Fibroblast of skin of right biceps (primary cell): ENCODE results near the gene RGMA.
"Not testable (repeated sequence)": the region's sequence is repeated elsewhere in the genome, so short reads cannot be mapped to it uniquely, and the experiment has no call there.

ENCODE experiments used
- DNase-seq: peaks from one replicate; pipeline ENCODE4 v3.0.0-alpha.2; 2013

The RGMA gene

GRCh38 chr15:93031557-93032384 is 57.2 kb downstream of the RGMA start:
- DNase-seq = not testable (repeated sequence)

- DNase-seq = no peak
Observed at GRCh38 chr15:93031103-93031464, 57.9 kb downstream of the RGMA start.

- DNase-seq = peak; percentile 59
Observed at GRCh38 chr15:93030430-93031102, 58.4 kb downstream of the RGMA start.

DNA sequence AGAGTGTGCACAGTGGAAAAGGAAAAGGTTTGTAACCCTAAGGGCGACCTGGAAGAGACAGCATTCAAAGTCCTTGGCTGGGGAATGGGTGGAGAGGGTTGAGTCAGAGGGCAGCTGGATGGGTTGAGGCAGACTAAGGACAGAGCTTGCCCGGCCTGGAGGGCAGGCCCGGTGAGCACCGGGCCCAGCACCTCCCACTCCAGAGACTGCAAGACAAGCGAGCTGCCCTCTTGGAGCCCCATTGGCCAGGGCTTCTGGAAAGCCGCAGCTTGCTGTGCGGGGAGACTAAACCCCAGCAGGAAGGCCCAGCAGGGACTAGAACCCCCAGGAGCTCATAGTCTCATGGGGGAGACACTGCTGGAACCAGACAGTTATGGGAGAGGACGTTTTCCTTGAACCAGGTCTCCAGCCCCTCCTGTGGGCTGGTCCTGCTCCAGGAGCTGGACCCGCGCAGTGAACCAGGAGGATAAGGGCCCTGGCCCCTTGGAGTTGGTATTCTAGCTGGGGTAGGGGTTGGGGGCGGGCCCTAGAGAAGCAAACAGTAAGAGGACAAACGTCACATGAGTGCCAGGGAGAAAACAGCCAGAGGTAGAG is 59.1 kb downstream of the RGMA start:
- no peak for DNase-seq

DNA sequence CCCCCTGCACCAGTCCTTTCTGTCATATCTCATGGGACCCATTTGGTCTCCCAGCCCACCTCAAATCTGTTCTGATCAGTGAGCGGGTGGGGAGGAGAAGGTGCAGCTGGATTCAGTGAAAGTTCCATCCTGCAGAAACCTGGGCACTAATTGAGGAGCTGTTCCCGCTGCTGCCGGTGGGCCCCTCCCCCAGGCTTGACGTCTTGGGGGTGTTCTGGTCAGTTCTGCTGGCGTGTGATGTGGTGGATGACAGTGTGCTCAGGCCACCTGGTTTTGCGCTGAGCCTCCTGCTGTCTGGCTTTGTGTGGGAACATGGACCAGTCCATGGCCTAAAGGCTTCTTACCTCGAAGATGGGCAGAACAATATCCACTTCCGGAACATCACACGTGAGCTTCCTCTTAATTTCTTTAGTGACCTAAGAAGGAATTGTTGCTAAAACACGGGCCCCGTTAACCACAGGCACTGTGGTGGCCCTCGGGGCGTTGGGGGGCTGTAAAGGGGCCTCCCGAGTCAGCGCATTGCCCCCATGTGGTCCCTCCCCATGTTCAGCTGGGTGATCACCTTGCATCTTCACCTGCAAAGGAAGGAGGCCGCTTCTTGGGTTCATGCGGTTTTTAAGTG is 59.7 kb downstream of the RGMA start:
- no peak for DNase-seq

DNA sequence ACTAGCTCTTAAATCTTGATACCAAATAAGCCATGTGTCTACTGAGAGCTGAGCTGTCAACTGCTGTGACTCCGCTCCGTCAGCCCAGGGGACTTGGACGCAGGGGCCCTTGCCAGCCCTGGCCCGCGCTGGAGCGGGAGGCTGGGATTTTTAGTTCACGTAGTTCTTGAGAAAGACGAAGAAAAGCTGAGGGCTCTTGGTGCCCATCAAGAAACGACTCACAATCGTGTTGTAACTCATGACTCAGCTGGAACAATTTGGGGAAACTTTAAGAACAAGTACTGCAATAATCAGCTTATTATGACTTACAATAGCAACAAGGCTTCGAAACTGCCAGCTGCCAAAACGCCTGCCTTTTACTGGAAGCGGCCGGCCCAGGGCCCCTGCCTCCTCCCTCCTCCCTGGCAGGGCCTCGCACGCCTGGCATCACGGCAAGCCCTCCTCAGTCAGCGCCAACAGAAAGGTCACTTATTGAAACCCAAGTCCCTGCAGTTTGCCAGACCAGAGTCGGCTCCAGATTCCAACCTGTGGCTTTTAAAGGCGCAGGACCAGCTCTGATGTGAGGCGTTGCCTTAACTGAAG is 60.3 kb downstream of the RGMA start:
- DNase-seq = peak; percentile 78

DNA sequence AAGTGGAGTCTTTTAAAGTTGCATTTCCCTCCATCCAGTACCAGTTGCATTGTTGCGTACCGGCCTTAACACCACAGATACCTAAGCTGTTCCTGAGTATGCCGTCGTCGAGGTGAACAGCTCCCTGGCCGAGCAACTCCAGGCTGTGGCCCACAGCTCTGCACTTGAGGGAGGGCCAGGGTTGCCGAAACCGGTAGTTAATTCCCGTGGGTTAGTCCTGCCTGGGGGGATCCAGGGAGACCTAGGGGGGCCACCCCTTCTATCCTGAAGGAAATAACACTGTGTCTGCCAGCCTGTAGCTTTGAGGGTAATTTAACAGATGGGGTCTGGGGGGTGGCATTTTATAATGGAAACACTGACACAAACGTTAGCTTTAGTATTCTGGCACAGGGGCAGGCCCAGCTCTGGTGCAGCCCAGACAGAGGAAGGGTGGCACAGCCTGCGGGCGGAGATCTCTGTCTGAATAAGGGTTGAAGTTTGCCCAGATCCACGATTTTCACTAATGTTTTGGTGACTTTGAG is 60.8 kb downstream of the RGMA start:
- DNase-seq = no peak

DNA sequence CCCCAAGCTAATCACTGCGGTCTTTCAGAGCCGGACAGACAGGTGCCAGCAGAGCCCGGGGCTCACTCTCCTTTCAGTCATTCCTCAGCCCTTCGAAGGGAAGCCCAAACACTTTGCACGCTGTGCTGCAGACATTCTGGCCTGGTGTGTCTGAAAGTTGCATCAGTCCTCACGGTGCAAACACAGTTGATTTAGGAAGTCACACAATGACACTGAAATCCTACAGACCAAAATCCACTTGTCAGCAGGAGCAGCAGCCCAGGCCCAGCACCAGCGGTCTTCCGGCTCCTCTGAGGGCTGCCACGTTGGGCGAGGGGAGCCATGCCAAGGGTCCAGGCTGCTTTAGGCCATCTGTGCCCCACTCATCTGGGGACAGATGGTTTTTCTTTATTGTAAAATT is 61.6 kb downstream of the RGMA start:
- no peak for DNase-seq

DNA sequence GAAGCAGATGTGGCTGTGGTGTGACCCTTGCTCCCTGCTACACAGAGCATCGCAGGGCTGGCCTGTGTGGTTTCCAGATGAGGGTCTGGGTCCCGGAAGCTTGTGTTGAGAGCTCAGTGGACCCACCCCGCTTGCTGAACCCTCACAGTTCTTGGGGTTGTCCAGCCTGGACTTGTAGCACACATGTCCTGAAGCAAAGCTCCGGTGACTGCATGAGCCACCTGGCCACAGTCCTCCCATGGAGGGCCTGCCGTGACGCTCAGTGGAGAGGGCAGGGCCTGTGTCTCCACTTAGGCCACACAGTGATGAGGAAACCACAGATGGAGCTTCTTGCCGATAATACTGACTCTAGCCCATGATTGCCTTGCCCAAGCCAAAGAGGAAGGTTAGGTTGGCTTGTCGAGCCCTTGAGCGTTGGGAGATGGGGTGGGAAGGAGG is 62.6 kb downstream of the RGMA start:
- DNase-seq = no peak

- DNase-seq = no peak
Observed at GRCh38 chr15:93025625-93025982, 63.4 kb downstream of the RGMA start.

DNA sequence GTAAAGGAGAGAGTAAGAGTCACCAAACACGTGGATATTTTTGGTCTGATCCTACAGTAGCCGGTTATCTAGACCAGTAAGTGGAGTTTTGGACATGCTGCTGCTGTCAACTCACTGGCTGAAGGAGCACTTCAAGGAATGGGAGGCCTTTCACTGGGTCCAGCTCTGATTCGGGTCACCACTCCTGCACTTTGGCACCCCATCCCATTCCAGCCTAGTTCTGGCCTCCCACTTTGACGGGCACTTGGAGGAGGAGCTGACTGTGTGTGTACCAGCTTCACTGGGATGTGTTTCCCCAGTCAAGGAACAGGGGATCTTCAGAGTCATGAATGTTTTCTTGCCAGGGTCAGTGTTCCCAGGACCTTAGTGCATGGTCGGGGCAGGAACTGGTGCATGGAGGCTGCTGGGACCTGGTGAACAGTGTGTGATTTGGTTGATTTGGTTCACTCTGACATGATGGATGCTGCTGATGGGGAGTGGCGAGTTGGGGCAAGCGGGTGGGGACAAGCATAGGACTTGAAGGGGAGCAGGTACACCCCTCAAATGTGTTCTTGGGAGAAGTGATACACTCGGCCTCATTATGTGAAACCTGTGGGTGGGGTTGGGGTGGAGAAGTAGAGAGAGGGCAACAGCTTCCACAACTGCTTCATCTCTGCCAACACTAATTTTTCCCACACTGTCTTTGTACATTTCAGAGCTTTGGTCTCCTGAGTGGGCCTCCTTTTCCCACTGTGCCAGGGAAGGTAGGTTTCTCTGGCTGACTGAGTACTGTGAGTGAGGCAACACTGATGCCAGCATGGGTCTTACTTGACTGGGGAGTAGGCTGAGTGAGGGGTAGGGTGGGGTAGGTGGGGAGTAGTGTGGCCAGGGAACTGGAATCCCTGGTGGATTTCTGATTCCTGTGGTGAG is 64.0 kb downstream of the RGMA start:
- DNase-seq = no peak

DNA sequence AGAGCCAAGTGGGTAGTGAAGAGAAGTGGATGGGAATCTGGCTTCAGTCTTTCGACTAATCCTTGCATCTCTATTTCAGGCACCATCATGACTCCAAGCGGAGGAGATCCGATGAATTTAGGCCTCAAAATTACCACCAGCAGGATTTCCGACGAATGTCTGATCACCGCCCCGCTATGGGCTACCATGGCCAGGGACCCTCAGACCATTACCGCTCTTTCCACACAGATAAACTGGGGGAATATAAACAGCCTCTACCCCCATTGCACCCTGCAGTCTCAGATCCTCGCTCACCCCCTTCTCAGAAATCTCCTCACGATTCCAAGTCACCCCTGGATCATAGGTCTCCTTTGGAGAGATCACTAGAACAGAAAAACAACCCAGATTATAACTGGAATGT is 64.7 kb downstream of the RGMA start:
- no peak for DNase-seq

DNA sequence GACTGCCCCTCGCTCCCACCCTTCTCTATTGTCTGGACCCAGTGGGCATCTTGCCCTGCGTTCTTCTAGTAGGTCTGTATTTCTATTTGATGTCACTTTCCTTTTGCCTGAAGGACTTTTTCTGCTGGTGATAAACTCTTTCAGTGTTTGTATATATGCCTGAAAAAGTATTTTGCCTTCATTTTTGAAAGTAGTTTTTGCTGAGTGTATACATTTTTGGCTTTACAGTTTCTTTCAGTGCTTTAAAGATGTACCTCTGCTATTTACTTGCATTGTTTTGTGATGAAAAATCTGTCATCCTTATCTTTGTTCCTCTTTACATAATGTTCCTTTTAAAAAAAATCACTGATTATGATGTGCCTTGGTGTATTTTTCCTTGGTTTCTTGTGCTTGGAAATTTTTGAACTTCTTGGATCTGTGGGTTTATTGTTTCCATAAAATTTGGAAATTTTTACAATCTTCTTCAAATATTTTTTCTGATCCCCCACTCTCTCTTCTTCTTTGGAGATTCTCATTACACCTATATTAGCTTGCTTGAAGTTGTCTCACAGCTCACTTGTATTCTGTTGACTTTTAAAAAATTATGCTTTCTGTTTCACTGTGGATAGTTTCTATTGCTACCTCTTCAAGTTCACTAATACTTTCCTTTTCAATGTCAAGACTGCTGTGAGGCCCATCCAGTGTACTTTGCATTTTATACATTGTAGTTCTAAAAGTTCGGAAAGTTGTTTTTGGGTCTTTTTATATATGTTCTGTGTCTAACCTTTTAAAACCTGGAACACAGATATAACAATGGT is 67.8 kb downstream of the RGMA start:
- no peak for DNase-seq

DNA sequence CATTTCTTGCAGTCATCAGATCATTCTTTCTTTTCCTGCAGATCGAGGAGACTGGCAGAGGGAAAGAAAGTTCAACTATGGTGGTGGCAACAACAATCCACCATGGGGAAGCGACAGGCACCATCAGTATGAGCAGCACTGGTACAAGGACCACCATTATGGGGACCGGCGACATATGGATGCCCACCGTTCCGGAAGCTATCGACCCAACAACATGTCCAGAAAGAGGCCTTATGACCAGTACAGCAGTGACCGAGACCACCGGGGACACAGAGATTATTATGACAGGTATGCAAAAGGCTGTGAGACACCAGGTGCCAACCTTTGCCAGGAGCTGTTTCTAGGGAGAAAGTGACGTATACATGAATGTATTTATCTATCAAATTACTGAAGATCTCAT is 69.0 kb downstream of the RGMA start:
- DNase-seq = no peak

- no peak for DNase-seq
Observed at GRCh38 chr15:93019090-93019489, 69.9 kb downstream of the RGMA start.

DNA sequence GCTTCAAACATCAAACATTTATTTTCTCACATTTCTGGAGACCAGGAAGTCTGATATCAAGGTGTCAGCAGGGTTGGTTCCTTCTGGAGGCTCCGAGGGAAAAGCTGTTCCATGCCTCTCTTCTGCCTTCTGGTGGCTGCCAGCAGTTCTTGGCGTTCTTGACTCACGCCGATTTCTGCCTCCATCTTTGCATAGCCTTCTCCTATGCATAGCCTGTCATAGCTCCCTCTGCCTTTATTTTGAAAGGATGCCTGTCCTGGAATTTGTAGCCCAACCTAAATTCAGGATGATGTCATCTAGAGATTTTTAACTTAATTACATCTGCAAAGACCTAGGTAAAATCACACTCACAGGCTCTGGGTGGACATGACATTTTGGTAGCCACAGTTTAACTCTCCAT is 70.4 kb downstream of the RGMA start:
- DNase-seq = peak; percentile 37

DNA sequence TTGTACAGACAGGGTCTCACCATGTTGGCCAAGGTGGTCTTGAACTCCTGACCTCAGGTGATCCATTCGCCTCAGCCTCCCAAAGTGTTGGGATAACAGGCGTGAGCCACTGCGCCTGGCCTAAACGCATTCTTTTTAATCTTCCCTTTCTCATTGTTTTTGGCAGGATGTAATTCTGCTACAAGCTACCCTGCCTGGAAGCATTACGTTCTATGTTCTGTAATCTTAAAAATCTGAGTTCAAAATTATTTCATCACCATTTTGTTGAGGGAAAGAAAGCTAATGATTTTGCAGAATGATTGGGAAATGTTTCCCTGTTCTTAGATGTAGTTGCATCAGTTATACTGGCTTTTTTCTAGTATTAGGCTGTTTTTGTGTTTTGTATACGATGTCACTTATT is 71.5 kb downstream of the RGMA start:
- DNase-seq = no peak

- DNase-seq = no peak
Observed at GRCh38 chr15:93012786-93013185, 76.2 kb downstream of the RGMA start.

- DNase-seq = no peak
Observed at GRCh38 chr15:93007994-93008393, 81.0 kb downstream of the RGMA start.

- no peak for DNase-seq
Observed at GRCh38 chr15:93005133-93005532, 83.9 kb downstream of the RGMA start.

DNA sequence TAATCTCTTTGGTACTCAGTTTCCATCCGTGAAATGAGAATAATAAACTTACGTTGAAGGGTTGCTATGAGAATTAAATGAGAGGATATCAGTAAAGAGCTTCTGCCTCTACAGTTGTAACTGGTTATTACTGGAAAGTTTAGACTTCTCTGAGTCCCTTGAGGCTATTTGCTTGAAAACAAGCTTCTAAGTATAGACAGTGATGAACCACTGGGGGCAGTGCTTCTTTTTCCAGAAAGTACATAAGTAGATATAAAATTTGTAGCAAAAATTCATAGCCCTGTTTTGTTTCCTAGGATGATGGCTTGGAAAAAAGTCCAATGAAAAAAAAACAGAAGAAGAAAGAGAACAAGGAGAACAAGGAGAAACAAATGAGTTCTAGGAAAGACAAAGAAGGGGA is 87.1 kb downstream of the RGMA start:
- DNase-seq = no peak
